Transverse colon (tissue), 4 donors: ENCODE measurements around the gene PREX1. TPM values are rescaled to one million over a fixed set of nuclear protein-coding genes. Genes with fewer than 3 reads are reported as not detected.

Source experiments
- DNase-seq: peaks from one replicate; pipeline ENCODE4 v3.0.0-alpha.2; 2019
- H3K27ac ChIP-seq, 4 donors: fragments of 200-600 bp; sonication (generic); 2 replicates each; pipeline ENCODE4 v1.5.1; 2016 to 2018; ENCODE audit warnings: inconsistent platforms in 4 of 4
- H3K27me3 ChIP-seq: fragments of 200-600 bp; sonication (generic); 2 replicates; pipeline ENCODE4 v1.5.1; 2017; ENCODE audit warnings: inconsistent platforms
- H3K36me3 ChIP-seq, 4 donors: fragments of 200-600 bp; sonication (generic); 2 replicates each; pipeline ENCODE4 v1.5.1; 2017 to 2019; ENCODE audit warnings: inconsistent platforms in 4 of 4
- H3K4me1 ChIP-seq, 4 donors: fragments of 200-600 bp; sonication (generic); 2 replicates each; pipeline ENCODE4 v1.5.1; 2017 to 2020; ENCODE audit warnings: inconsistent platforms in 4 of 4
- H3K4me3 ChIP-seq, 4 donors: fragments of 200-600 bp; sonication (generic); 1 replicate in 1 of 4; 2 replicates in 3 of 4; pipeline versions ENCODE4 v1.5.1 to v1.6.1; 2017 to 2019; ENCODE audit warnings: inconsistent platforms in 4 of 4
- H3K9me3 ChIP-seq, 2 donors: fragments of 200-600 bp; sonication (generic); 2 replicates each; pipeline ENCODE4 v1.5.1; 2017 to 2019; ENCODE audit warnings: inconsistent platforms in 2 of 2
- EP300 ChIP-seq: sonication (generic); formaldehyde crosslinking; IDR thresholded peaks from one replicate; pipeline ENCODE4 v1.6.1; 2017; ENCODE audit warnings: antibody characterized with exemption, low read depth
- POLR2A ChIP-seq: fragments of 450-650 bp; IDR thresholded peaks from one replicate; pipeline ENCODE4 v1.6.1; 2016; ENCODE audit warnings: antibody characterized with exemption, mild to moderate bottlenecking, moderate library complexity
- POLR2AphosphoS5 ChIP-seq, 3 donors: sonication (generic); formaldehyde crosslinking; IDR thresholded peaks; one replicate each; pipeline ENCODE4 v1.6.1; 2016; ENCODE audit warnings: antibody characterized with exemption in 3 of 3
- WGBS, 2 donors: methylation state at CpG; one replicate each; pipeline ENCODE4 v1.1.5; 2018; ENCODE audit warnings: low coverage in 1 of 2; 5-methylcytosine and 5-hydroxymethylcytosine counted together
- in situ Hi-C, 4 donors: fragments of 200-750 bp; cut with MboI; loops; one replicate each; pipeline versions ENCODE4 v1.15.0 to v1.15.1; 2017; ENCODE audit warnings: low sequenced_read_pairs in 3 of 4, low pct_ligation_motif_present in 1 of 4, low pct_unique_long_range_greater_than_20kb in 1 of 4
- intact Hi-C: fragments of 100-400 bp; cut with DNase I; formaldehyde crosslinking; loops from one replicate; pipeline ENCODE4 v1.15.1; 2023; ENCODE audit warnings: low total_unique reads
- total RNA-seq, 4 donors: library from RNA; depleted of rRNA; stranded (reverse); fragments of >200 nt; gene quantifications; one replicate each; pipeline ENCODE4 v1.1.0, GENCODE V29; 2016
- TF ChIP-seq, protein P1 (sequence below), 5 experiments: fragments of 200-600 bp in 3 of 5; fragments of 450-650 bp in 2 of 5; sonication (generic) in 3 of 5; IDR thresholded peaks; 1 replicate in 2 of 5; 2 replicates in 3 of 5; pipeline ENCODE4 v1.5.1; 2016 to 2017; ENCODE audit warnings: antibody characterized with exemption in 5 of 5, inconsistent platforms in 3 of 5, mild to moderate bottlenecking in 2 of 5, moderate library complexity in 1 of 5

Gene PREX1
- total RNA-seq, 4 donors from 2014 or later = 10.9 to 29.9 (median 16.6) TPM

DNA sequence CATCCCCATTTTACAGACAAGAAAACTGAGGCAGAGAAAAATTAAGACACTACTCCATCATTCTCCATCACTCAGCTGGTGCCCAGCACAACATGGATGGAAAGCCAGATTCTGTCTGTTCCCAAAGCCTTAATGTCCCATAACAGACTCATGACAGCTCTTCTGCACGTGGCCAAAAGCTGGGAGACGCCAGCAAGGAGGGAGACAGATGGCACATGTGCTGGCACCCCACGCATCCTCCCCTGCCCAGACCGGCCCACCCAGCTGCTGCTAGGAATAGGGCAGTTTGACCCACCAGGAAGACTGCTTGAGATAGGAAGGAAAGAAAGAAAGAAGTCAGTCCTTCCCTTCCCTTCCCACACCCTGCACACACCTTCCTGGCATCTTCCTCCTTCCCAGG is 96.3 kb downstream of the PREX1 start:
- H3K36me3 ChIP-seq = no peaks in the 10 kb centered on the region
- no peaks in the 10 kb centered on the region for H3K9me3 ChIP-seq
- in situ Hi-C loops (no loop called here), intact Hi-C loops (no loop called here)
- H3K4me3 ChIP-seq = no peak overlapping the region
- 100% methylated on average over 4 of the region's 4 CpGs; no CpG with 5 or more reads in 1 of the 2 donors for WGBS, 2 donors
- H3K4me1 ChIP-seq = no peaks in the 10 kb centered on the region
- H3K27me3 ChIP-seq = no peaks in the 10 kb centered on the region
- H3K27ac ChIP-seq = no peak overlapping the region
- no peak for DNase-seq
- TF ChIP-seq POLR2AphosphoS5 (IDR thresholded peaks at IDR 0.05) (no peak), POLR2A (no peak)

DNA sequence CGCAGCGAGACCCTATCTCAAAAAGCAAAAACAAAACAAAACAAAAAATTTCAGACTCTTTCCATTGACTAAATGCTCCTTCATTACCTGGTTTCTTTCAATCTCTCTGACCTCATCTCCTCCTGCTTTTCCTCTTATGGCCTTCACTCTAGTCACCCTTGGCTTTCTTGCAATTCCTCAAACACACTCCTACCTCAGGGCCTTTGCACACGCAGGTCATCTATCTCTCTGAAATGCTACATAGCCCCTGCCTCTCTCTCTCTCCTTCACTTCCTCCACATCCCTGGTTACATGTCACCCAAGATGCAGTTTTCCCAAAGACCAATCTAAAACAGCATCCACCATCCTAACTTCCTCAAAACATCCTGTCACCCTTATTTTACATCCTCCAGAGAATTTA is 96.8 kb downstream of the PREX1 start:
- no peak for DNase-seq
- no peak overlapping the region for H3K27ac ChIP-seq
- no peaks in the 10 kb centered on the region for H3K27me3 ChIP-seq
- H3K4me3 ChIP-seq = no peak overlapping the region
- intact Hi-C loops = no loop called here
- TF ChIP-seq EP300 = no peak
- no peak for TF ChIP-seq POLR2A
- TF ChIP-seq, protein P1, sequence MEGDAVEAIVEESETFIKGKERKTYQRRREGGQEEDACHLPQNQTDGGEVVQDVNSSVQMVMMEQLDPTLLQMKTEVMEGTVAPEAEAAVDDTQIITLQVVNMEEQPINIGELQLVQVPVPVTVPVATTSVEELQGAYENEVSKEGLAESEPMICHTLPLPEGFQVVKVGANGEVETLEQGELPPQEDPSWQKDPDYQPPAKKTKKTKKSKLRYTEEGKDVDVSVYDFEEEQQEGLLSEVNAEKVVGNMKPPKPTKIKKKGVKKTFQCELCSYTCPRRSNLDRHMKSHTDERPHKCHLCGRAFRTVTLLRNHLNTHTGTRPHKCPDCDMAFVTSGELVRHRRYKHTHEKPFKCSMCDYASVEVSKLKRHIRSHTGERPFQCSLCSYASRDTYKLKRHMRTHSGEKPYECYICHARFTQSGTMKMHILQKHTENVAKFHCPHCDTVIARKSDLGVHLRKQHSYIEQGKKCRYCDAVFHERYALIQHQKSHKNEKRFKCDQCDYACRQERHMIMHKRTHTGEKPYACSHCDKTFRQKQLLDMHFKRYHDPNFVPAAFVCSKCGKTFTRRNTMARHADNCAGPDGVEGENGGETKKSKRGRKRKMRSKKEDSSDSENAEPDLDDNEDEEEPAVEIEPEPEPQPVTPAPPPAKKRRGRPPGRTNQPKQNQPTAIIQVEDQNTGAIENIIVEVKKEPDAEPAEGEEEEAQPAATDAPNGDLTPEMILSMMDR (IDR thresholded peaks at IDR 0.05) = no peak
- no peak for TF ChIP-seq POLR2AphosphoS5 (IDR thresholded peaks at IDR 0.05)
- H3K4me1 ChIP-seq = no peaks in the 10 kb centered on the region
- no peaks in the 10 kb centered on the region for H3K9me3 ChIP-seq
- no peaks in the 10 kb centered on the region for H3K36me3 ChIP-seq
- in situ Hi-C loops = no loop called here
- 83 to 96% methylated on average over 3 of the region's 3 CpGs for WGBS, 2 donors

DNA sequence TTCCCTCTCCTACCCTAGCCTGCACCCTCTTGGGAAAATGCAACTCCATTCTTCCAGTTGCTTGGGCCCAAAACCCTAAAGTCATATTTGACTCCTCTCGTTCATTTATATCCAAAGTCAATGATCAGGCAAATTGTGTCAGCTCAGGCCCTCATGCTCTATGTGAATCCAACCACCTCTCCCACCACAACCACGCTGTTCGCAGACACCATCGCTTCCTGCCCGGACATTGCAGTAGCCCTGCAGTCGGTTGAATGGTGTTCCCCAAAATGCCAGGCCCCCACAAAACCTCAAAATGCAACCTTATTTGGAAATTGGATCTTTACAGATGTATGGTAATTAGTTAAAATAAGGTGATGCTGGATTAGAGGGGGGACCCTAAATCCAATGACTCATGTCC is 98.3 kb downstream of the PREX1 start:
- H3K9me3 ChIP-seq = no peaks in the 10 kb centered on the region
- intact Hi-C loops = no loop called here
- in situ Hi-C loops = no loop called here
- no peaks in the 10 kb centered on the region for H3K27me3 ChIP-seq
- WGBS, 2 donors = 81 to 93% methylated on average over 3 to 6 of the region's 6 CpGs
- H3K36me3 ChIP-seq = no peaks in the 10 kb centered on the region
- H3K4me3 ChIP-seq = no peak overlapping the region
- H3K4me1 ChIP-seq = peaks cover 0 to 2% (median 0%) of the 10 kb centered on the region in 4 donors
- H3K27ac ChIP-seq = no peak overlapping the region
- no peak for DNase-seq
- TF ChIP-seq POLR2AphosphoS5 (IDR thresholded peaks at IDR 0.05) = no peak
- TF ChIP-seq, protein P1 (IDR thresholded peaks at IDR 0.05) = no peak
- no peak for TF ChIP-seq POLR2A
- no peak for TF ChIP-seq EP300

DNA sequence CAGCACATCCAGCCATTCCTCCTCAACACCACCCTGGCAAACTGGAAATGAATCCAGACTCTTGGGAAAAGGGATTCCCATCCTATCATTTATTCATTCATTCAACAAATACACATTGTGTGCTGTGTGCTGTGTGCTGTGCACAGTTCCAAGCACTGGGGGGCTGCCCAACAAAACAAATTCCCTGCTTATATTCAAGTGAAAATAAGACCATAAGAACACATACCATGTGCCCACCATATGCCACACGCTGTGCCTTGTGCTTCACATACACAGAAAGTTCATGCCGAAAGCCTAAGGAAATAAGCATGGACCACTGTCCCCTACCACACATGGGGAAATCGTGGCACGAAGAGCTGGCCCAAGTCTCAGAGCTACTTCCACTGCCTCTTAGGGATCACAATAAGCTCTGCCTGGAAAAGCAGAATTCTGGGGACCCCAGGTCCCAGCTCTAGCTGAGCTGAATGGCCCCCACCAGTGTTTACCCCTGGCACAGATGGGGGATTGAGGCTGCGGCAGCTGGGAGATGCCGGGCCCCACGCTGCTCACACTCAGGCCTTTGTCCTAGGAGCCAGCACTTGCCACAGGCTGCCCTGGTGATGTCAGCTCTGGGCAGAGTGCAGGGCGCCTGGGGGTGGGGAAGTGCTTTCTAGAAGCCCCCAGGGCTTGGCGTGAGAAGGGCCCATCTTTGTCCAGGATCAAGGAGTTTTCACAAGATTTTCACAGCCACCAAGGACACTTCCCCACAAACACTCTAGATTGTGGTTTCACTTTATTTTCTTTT is 99.6 kb downstream of the PREX1 start:
- no peaks in the 10 kb centered on the region for H3K27me3 ChIP-seq
- no peak overlapping the region for H3K4me3 ChIP-seq
- intact Hi-C loops = no loop called here
- H3K36me3 ChIP-seq = no peaks in the 10 kb centered on the region
- H3K27ac ChIP-seq = no peak overlapping the region
- WGBS, 2 donors = 95% methylated on average over 9 of the region's 9 CpGs; no CpG with 5 or more reads in 1 of the 2 donors
- H3K4me1 ChIP-seq = peaks cover 0 to 13% (median 8%) of the 10 kb centered on the region in 4 donors
- no peak for DNase-seq
- TF ChIP-seq EP300 (no peak), POLR2AphosphoS5 (IDR thresholded peaks at IDR 0.05) (no peak)
- in situ Hi-C loops = no loop called here
- no peaks in the 10 kb centered on the region for H3K9me3 ChIP-seq

DNA sequence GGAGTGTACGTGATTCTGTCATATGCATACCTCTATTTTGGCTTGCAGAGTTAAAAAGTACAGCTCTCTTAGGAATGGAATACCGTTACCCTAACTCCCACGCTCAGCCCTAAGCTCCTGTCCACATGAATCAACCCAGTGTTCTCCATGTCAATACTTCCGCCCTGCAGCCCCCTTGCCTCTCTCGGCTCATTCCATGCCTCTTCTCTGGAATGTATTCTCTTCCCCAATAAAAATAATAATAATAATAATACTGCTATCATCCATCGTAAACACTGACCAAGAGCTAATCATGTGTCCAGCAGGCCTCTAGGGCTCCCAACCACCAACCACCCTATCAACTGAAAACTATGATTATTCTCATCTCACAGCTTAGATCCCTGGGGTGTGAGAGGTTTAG is 100.6 kb downstream of the PREX1 start:
- intact Hi-C loops (no loop called here), in situ Hi-C loops (no loop called here)
- WGBS, 2 donors = 94 to 97% methylated on average over 5 to 6 of the region's 6 CpGs

More for the DNA sequence above, 100.6 kb downstream of the PREX1 start:
- TF ChIP-seq, protein P1 (IDR thresholded peaks at IDR 0.05) = no peak
- no peak for TF ChIP-seq EP300
- TF ChIP-seq POLR2AphosphoS5 (IDR thresholded peaks at IDR 0.05) = no peak
- no peak for TF ChIP-seq POLR2A
- no peaks in the 10 kb centered on the region for H3K9me3 ChIP-seq
- DNase-seq = no peak
- H3K4me3 ChIP-seq = no peak overlapping the region
- H3K36me3 ChIP-seq = no peaks in the 10 kb centered on the region
- peaks cover 5 to 23% (median 16%) of the 10 kb centered on the region in 4 donors for H3K4me1 ChIP-seq
- no peaks in the 10 kb centered on the region for H3K27me3 ChIP-seq
- no peak overlapping the region for H3K27ac ChIP-seq
